Activated effector memory CD4-positive, alpha-beta T cell treated with anti-CD3 and anti-CD28 coated beads, Interleukin-2, amount 50 U/mL, for 16 hours (primary cell): ENCODE measurements around the gene ILF3.

Experiments
- DNase-seq: peaks from one replicate; pipeline ENCODE4 v3.0.0-alpha.2; 2020

Gene ILF3

GRCh38 chr19:10678813-10679212 lies 24.7 kb downstream of the ILF3 start:
- no peak for DNase-seq

DNA sequence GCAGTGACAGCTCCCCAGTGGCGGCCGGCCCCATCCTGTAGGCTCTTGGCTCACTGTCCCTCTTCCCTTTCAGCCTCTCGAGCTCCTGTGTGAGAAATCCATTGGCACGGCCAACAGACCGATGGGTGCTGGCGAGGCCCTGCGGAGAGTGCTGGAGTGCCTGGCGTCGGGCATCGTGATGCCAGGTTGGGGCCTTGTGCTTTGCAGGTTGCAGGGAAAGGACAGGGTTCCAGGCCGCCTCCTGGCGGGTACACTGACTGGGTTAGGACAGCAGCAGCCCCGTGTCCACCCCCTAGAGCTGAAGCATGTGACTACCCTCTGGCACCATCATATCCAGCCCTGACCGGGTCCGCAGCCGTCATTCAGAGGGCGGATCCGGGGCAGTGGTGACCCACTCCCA lies 25.6 kb downstream of the ILF3 start:
- no peak for DNase-seq

- no peak for DNase-seq
Observed at GRCh38 chr19:10680545-10681135, 26.5 kb downstream of the ILF3 start.

DNA sequence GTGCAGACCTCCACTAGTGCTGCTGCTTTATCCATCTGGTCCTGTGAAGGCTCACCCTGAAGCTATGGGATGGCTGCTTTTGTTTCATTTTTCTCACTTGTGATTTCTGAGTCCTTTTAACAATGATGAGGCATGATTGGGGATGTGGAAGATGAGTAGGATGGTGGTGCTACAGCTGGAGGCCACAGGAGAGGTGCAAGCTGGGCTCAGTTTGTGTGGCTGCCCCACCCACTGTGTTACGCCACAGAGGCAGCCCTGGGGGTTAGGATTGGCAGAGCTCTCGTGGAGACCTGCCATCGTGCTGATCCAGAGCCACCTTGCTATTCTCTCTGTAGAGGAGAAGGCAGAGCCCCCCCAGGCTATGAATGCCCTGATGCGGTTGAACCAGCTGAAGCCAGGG lies 27.5 kb downstream of the ILF3 start:
- DNase-seq = no peak

DNA sequence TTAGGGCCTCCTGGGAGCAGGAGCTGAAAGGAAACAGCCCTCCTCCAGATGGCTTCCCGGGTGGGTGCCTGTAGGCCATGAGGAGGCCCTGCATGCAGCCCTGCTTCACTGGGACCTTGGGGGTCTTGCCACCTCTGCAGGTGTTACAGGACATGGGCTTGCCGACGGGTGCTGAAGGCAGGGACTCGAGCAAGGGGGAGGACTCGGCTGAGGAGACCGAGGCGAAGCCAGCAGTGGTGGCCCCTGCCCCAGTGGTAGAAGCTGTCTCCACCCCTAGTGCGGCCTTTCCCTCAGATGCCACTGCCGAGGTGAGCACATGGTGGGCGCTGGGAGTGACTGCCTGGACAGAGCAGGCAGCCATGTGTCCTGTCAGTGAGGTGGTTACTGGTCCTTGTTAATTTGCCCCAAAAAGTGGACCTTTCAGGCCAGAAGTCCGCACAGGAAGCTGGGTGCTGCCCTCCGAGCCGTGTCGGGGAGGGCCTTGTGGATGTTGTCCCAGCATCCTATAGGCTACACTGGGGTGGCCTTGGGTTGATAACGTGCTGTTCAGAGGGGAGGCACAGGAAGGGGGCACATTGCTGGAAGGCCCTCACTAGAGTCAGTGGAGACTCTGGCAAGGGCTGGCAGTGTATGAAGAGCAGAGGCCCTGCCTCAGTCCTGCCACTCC lies 28.4 kb downstream of the ILF3 start:
- no peak for DNase-seq

- DNase-seq = no peak
Observed at GRCh38 chr19:10683064-10683426, 28.9 kb downstream of the ILF3 start.

GRCh38 chr19:10683582-10683981 lies 29.4 kb downstream of the ILF3 start:
- DNase-seq = no peak

DNA sequence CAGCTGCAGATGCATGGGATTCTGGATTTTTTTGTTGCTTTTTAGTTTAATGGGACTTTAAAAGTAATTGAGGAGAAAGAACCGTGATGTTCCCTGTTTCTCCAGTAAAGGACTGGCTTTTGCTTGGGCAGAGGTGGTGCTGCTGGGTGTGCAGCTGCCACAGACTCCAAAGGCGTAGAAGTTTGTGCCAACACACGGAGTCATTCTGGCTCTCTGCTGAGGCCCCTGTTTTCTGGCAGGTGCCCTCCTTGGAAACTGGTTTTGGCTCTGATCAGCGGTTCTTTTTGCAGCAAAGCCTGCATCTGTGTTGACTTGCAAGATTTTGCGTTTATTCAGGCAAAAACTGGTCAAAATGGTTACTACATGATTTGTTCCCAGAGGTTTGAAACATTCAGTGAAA lies 31.1 kb downstream of the ILF3 start:
- DNase-seq = no peak

DNA sequence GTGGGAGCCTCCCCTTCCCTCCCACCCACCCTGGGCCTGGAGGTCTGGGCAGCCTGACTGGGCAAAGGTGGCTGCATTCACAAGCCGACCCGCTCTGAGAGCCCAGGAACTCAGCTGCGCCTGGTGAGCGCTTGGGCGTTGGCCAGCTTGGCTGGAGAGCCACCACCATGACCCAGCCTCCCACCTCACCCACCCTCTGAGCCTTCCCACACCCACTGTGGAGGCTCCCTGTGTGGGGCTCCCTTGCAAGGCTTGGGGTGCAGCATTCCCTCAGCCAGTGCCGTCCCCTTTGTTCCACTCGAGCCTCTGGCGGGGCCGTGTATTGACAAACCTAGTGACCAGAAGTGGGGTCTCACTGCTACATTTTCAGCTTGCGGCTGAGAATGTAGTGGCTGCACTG lies 32.0 kb downstream of the ILF3 start:
- DNase-seq = no peak

DNA sequence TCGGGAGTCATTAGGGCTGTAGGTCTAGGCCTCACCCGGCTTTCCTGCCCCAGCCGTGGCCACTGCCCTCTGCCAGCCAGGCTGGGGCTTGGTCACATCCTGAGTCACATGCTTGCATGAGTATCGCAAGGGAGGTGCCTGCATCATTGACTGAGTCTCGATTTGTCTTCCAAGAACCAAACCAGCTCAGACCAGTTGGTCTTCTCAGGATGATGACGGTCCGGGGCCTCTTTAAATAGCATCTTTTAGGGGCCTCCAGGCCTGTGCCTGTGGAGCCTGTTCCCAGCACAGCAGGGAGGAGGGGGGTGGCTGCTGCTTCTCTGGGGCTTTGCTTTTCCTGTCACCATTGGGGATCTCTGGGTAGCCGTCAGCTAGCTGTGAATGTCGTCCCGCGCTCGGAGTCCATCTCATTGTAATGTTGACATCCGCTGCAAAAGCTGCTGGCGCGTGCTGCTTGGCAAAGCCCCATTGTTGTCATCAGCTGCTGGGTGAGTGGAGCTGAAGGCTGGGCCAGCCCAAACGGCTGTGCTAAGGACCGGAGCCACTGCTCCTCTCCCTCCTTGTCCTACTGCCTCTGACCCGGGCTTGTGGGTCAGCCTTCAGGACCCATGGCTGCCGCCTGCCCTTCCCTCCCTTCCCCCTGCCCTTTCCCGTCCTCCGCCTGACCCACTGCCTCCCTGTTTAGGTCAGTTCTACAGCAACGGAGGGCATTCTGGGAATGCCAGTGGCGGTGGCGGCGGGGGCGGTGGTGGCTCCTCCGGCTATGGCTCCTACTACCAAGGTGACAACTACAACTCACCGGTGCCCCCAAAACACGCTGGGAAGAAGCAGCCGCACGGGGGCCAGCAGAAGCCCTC lies 32.7 kb downstream of the ILF3 start:
- no peak for DNase-seq

DNA sequence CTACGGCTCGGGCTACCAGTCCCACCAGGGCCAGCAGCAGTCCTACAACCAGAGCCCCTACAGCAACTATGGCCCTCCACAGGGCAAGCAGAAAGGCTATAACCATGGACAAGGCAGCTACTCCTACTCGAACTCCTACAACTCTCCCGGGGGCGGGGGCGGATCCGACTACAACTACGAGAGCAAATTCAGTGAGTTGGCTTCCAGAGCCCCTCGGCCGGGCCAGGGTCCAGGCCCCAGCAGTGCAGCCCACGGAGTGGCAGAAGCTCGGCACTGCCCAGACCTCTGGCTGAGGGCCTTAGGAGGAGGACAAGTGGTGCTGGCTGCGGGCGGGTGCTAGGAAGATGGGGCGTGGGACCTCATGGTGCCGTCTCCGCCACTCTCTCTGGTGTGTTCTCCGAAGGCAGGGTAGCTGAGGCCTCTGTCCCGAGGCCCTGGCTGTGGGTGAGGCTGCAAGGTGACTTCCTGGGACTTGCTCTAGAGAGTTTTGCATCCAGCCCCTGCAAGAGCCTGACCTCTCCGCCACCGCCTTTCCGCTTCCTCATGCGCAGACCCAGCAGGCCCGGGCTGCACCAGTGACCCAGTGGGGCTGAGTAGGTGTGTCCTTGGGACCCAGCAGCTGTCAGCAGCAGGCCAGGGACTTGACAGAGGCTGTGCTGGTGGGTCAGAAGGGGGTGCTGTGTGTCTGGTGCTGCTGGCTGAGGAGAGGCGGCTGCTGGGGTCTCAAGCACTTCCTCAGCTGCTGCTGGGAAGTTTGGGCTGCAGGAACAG lies 33.6 kb downstream of the ILF3 start:
- DNase-seq = no peak

GRCh38 chr19:10688545-10689280 lies 34.6 kb downstream of the ILF3 start:
- no peak for DNase-seq

- DNase-seq = no peak
Observed at GRCh38 chr19:10690341-10690781, 36.2 kb downstream of the ILF3 start.

DNA sequence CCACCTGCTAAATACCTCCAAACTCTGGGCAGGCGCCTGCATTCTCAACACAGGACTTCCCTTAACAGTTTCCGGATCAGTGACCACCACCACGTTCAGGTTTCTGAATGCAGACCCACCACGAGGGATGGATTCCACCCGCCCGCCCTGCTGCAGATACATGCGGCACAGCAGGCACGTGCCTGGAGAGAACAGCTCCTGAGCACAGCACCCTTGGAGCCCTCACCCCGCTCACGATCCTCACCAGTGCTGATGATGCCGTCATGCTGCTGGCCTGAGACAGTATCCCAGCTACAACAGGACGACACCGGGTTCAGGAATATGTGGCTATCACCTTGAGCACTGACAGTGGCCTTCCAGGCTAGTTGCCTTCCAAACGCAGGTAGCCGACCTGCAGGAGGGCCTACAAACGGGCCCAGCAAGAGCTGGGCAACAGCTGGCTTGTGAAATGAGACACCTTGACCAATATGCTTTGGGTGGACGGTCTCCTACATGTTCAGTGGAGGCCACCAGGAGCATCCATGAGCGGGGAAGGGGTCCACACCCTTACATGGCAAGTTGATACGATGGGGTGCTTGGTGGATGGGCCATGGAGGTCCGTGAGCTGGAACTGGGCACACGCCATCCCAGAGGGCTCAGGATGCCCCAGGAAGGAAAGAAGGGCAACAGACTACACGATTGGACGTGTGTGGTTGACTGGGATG lies 37.2 kb downstream of the ILF3 start:
- no peak for DNase-seq

- DNase-seq = no peak
Observed at GRCh38 chr19:10691883-10692282, 37.7 kb downstream of the ILF3 start.

GRCh38 chr19:10692673-10693264 lies 38.6 kb downstream of the ILF3 start:
- DNase-seq = no peak

GRCh38 chr19:10694706-10695307 lies 40.7 kb downstream of the ILF3 start:
- DNase-seq = no peak

- DNase-seq = peak; percentile 94
Observed at GRCh38 chr19:10695401-10696398, 41.6 kb downstream of the ILF3 start.

- DNase-seq = peak; percentile 88
Observed at GRCh38 chr19:10699650-10700335, 45.6 kb downstream of the ILF3 start.
